Activated CD4-positive, alpha-beta T cell treated with anti-CD3 and anti-CD28 coated beads for 1 hour (primary cell): ENCODE results near the gene SHISA4.
A peak's percentile ranks its signal among the peaks of the same experiment; 100 is the strongest.

ENCODE experiments used
- DNase-seq: peaks from one replicate; pipeline ENCODE4 v3.0.0-alpha.2; 2020

Gene SHISA4

GRCh38 chr1:201882665-201883132 lies 6.0 kb upstream of the SHISA4 start:
- DNase-seq: no peak

GRCh38 chr1:201883266-201883665 lies 5.4 kb upstream of the SHISA4 start:
- no peak for DNase-seq

- no peak for DNase-seq
These were observed 4.9 kb upstream of the SHISA4 start for GRCh38 chr1:201883786-201884185.

- DNase-seq: no peak
These were observed 4.3 kb upstream of the SHISA4 start for GRCh38 chr1:201884425-201884824.

GRCh38 chr1:201885531-201886075 lies 3.1 kb upstream of the SHISA4 start:
- no peak for DNase-seq

GRCh38 chr1:201886103-201886885 lies 2.4 kb upstream of the SHISA4 start:
- no peak for DNase-seq

GRCh38 chr1:201887116-201887866 lies 1.4 kb upstream of the SHISA4 start:
- no peak for DNase-seq

GRCh38 chr1:201889090-201889968 lies 631 bp downstream of the SHISA4 start:
- DNase-seq: no peak

GRCh38 chr1:201890223-201890622 lies 1.5 kb downstream of the SHISA4 start:
- no peak for DNase-seq

- DNase-seq: no peak
These were observed 2.2 kb downstream of the SHISA4 start for GRCh38 chr1:201890806-201891450.

- no peak for DNase-seq
These were observed 2.9 kb downstream of the SHISA4 start for GRCh38 chr1:201891451-201892045.

- DNase-seq: no peak
These were observed 3.5 kb downstream of the SHISA4 start for GRCh38 chr1:201892211-201892610.

- no peak for DNase-seq
These were observed 4.7 kb downstream of the SHISA4 start for GRCh38 chr1:201893431-201893830.

- DNase-seq: no peak
These were observed 5.8 kb downstream of the SHISA4 start for GRCh38 chr1:201894343-201895119.

GRCh38 chr1:201895120-201895665 lies 6.5 kb downstream of the SHISA4 start:
- DNase-seq: no peak

GRCh38 chr1:201895913-201896807 lies 7.5 kb downstream of the SHISA4 start:
- DNase-seq: peak; percentile 69

GRCh38 chr1:201896951-201897391 lies 8.3 kb downstream of the SHISA4 start:
- DNase-seq: no peak

GRCh38 chr1:201898240-201898894 lies 9.7 kb downstream of the SHISA4 start:
- DNase-seq: no peak

- DNase-seq: no peak
These were observed 10.3 kb downstream of the SHISA4 start for GRCh38 chr1:201898992-201899391.
